Putamen (tissue), 1 donor: ENCODE data around the gene OGG1.

Source experiments
- DNase-seq: peaks from one replicate; pipeline ENCODE4 v3.0.0-alpha.2; 2016; ENCODE audit warnings: low spot score

Gene OGG1

GRCh38 chr3:9727743-9728142 lies 22.0 kb upstream of the OGG1 start:
- DNase-seq = peak; percentile 62

- DNase-seq = no peak
Observed at GRCh38 chr3:9729419-9729818, 20.3 kb upstream of the OGG1 start.

GRCh38 chr3:9730657-9731205 lies 19.0 kb upstream of the OGG1 start:
- no peak for DNase-seq

GRCh38 chr3:9731206-9732079 lies 18.3 kb upstream of the OGG1 start, which contains the start of gene BRPF1:
TSS of gene BRPF1 (plus strand) at chr3:9731735. CDS start at chr3:9734141, 2,406 bp downstream.
- peak; percentile 100 for DNase-seq

GRCh38 chr3:9732080-9732739 lies 17.5 kb upstream of the OGG1 start:
- DNase-seq = no peak

GRCh38 chr3:9732740-9733115 lies 17.0 kb upstream of the OGG1 start:
- DNase-seq = no peak

- peak; percentile 87 for DNase-seq
Observed at GRCh38 chr3:9736831-9737230, 12.9 kb upstream of the OGG1 start.

- DNase-seq = no peak
Observed at GRCh38 chr3:9739181-9739580, 10.6 kb upstream of the OGG1 start.

GRCh38 chr3:9742560-9742959 lies 7.2 kb upstream of the OGG1 start:
- no peak for DNase-seq

- no peak for DNase-seq
Observed at GRCh38 chr3:9743548-9743947, 6.2 kb upstream of the OGG1 start.

- DNase-seq = no peak
Observed at GRCh38 chr3:9744162-9744561, 5.6 kb upstream of the OGG1 start.

GRCh38 chr3:9745521-9745920 lies 4.2 kb upstream of the OGG1 start:
- DNase-seq = no peak

GRCh38 chr3:9746330-9746729 lies 3.4 kb upstream of the OGG1 start:
- no peak for DNase-seq

GRCh38 chr3:9747267-9747666 lies 2.5 kb upstream of the OGG1 start:
- no peak for DNase-seq

- no peak for DNase-seq
Observed at GRCh38 chr3:9748031-9748430, 1.7 kb upstream of the OGG1 start.

- no peak for DNase-seq
Observed at GRCh38 chr3:9749296-9749644, 482 bp upstream of the OGG1 start.

- no peak for DNase-seq
Observed at GRCh38 chr3:9750556-9751411, 1.0 kb downstream of the OGG1 start.

GRCh38 chr3:9754678-9755077 lies 4.9 kb downstream of the OGG1 start:
- DNase-seq = no peak

GRCh38 chr3:9757427-9757826 lies 7.7 kb downstream of the OGG1 start:
- DNase-seq = no peak

GRCh38 chr3:9760779-9761505 lies 11.2 kb downstream of the OGG1 start:
- DNase-seq = no peak

GRCh38 chr3:9761919-9762318 lies 12.2 kb downstream of the OGG1 start:
- DNase-seq = no peak

- no peak for DNase-seq
Observed at GRCh38 chr3:9762871-9763270, 13.1 kb downstream of the OGG1 start.
